Medulla oblongata (tissue), 1 donor: ENCODE measurements around the gene PLA2G4F.

Source experiments
- DNase-seq: peaks from one replicate; pipeline ENCODE4 v3.0.0-alpha.2; 2015; ENCODE audit errors: extremely low spot score

The PLA2G4F gene

DNA sequence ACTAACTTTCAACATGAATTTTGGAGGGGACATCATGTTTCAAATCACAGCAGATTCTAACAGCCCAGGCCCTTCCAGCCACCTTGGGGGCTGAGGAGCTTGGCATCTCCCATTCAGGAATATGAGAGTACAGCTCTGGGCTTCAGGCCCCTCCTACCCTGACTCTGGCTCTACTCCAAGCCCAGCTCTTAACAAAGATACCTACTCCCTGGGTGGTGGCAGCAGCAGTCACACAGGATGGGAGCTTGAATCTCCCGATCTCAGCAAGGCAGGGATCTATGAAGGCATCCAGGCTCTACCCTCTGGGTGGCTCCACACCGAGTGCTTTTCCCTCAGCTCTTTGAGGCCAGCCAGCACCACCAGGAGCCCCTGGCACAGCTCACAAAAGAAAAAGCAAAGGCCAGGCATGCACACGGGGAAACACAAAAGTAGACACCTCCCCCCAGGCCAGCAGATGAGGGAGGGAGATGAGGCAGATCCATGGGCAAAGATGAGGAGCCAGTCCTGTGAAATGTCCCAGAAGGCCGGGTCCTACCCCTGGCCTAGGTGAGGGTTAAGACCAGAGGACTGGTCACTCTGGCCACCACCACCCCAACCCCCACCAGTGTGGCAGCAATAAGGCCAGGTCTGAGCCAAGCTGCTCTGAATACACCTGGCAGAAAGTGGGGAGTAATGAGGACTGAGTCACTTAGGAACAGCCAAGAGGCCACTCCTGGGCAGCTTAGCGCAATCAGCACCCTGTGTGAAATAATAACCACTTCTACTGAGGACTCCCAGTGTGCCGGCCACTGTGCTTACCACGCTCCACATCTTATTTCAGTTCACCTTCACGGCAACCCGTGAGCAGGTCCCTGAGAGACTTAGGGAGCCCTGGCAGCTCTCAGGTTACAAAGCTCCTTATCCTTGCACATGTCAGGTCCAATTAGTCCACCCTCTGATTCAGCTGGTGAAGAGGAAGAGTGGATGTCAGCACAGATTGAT is 24.3 kb downstream of the PLA2G4F start:
- no peak for DNase-seq

DNA sequence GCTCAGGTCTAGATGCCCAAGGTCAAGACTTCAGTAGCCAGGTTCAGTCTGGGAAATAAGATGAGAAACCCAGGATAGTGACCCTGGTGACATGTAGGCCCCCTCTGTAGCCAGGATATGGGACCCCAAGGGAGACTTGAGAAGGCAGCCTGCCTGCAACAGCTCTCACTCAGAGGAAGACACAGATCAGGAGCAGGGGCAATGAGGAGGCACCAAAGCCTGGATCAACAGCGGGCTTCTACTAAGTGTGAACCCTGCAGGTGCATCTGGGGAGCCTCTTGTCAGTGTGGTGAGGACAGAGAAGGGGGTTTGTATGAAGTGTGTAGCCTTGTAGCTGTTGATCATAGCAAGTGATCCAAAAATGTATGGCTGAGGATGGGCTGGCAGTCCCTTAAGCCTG is 25.4 kb downstream of the PLA2G4F start:
- DNase-seq = no peak

DNA sequence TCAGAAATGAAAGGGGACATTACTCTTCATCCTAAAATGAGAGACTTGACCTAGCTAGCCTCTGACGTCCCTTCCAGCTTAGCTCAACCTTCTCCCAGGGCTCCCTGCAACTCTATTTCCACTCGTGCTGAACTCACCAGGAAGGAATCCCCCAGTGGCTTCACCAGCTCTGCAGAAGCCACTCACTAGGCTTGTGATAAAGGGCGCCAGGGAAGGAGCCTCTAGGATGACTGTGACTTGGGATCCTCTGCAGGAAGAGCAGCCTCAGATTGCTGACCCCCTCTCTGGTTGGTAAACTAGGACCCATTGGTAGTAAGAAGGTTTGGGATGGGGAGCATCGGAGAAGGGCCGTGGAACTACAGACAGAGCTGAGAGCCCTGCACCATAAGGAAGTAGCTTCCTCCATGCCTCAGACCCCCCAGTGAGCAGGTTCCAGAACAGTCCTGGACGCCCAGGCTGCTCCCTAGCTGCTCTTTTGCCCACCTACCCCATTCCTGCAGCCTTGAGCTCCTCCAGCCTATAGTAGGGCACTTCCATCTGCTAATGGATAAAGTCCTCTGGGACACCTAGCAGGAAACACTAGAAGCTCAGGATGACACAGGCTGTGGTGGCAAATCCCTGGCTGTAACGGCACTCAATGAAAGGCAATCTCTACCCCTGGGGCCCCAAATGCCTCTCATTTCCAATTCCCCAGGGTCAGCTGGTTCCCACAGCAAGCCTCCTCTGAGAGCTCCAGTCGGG is 26.0 kb downstream of the PLA2G4F start:
- no peak for DNase-seq

DNA sequence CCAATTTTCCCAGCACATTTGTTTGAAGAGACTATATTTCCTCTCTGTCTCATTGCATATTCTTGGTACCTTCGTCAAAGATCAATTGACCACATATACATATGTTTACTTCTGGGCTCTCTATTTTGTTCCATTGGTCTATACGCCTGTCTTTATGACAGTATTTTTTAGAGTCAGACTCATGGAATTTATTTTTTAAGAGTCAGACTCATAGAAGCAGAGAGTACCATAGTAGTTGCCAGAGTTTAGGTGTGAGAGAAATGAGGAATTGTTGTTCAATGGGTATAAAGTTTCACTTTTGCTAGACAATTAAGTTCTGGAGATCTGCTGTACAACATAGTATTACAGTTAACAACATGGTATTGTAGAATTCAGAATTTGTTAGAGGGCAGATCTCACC is 27.1 kb downstream of the PLA2G4F start:
- DNase-seq = no peak

DNA sequence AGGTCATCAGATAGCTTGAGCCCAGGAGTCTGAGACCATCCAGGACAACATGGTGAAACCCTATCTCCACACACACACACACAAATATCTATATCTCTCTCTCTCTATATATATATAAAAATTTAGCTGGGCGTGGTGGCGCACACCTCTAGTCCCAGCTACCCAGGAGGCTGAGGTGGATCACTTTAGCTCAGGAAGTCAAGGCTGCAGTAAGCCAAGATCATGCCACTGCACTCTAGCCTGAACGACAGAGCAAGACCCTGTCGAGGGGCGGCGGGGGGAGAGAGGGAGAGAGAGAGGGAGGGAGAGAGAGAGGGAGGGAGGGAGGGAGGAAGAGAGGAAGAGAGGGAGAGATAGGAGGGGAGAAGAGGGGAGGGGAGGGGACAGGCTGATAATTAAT is 28.0 kb downstream of the PLA2G4F start:
- DNase-seq = no peak

DNA sequence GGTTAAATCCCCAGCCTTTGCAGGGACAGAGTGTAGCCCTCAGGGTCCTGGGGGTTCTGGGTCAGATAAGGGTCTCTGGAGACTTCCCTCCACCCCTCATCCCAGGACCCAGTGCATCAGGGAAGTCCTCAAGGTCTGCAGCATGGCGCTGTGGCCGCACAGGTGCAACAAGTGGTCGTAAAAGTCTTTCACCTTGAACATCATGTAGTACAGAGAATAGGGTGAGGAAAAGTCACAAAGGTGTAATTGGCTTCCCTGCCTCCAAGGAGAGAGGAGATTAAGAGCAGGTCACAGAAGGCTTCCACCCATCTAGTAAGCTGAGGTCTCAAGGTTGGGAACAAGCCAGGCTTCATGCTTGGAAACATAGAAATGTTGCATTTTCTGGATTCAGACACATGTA is 32.9 kb downstream of the PLA2G4F start:
- no peak for DNase-seq

DNA sequence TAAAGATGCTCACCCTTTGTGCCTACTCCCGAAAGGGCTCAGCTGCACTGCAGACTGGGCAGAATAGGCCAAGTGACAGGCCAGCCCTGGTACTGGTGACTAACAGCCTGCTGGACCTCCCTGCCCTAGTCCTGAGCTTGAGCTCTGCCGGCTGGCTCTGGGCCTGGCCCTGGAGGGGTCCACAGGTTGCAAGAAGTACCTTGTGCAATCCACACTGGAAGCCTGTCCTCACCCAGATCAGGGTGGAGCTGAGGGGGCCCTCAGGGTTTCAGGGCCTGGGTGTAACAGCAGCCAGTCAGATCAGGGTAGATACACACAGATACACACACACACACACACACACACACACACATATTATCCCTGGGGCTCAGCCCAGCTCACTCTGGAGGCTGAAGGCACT is 34.8 kb downstream of the PLA2G4F start:
- no peak for DNase-seq

DNA sequence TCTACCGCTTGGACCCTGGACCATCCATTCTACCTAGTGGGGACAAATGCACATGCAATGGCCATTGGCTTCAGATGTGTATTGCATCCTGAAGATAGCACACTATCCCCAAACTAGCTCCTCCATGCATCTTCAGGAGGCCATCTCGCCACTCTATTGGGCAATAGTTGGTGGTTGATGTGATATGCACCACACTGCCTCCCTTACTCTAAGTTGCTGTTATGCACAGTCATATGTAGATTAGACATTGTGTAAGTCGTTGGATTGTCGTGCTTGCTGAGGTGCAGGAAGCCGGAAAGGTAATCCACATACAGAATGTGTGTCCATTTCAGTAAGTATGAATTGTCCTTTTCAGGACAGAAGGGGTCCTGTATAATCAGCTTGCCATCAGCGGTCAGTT is 35.4 kb downstream of the PLA2G4F start:
- no peak for DNase-seq

DNA sequence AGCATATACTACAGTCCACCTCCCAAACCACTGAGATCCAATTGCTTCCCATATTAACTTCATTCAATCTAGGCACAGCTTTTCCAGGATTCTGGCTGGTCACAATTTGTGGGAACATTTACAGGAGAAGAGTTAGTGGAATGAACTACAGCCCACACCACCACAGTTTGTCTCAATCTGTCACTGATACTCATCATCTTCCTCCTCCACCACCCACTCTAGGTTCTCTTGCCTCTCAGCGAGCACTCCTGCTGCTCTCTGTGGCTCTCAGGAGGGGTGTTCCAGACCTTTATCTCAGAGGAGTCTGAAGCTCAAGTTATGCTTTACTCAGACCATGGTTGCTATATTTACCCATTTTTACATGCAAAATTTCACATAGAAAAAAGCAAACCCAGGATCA is 36.2 kb downstream of the PLA2G4F start:
- no peak for DNase-seq

DNA sequence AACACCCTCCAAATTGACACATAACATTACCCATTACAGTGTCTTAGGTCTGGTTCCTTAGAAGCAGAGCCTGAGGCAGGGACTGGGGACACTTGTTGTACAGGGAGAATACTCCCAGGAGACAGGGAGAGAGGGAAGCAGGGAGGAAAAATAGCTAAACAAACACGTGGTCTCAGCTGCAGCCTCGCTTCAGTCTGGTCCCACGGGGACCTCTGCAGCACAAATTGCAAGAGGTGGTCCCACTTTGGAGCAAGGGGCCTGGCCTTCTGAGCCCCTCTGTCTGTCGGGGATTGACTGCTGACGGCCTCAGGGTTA is 37.0 kb downstream of the PLA2G4F start:
- DNase-seq = no peak

DNA sequence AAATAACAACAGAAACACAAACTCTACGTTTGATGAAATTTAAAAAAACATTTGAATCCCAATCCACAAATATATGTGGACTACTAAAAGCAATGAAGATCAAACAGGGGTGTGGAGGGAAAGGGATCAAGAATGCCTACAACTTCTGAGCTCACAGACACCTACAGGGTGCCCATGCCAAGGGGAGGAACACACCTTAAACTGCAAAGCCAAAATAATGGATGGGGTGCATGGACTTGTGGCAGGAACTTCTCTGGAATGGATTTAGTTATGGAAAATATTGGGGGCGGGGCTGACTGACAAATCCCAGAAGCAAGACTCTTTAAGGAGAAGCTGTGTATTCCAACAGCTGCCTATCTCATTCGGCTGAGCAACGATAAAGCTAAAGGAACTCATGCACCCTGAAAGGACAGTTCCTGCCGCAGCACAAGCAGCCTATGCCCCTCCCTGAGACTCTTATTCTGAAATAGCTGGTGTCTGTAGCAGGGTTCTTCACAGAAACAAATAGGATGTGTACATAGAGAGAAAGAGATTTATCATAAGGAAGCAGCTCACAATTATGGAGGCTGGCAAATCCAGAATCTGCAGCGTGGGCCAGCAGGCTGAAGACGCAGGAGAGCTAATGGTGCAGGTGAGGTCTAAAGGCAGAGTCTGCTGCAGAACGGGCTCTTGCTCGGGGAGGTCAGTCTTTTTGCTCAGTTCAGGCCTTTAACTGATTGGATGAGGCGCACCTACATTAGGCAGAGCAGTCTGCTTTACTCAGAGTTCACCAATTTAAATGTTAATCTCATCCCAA is 37.6 kb downstream of the PLA2G4F start:
- no peak for DNase-seq

DNA sequence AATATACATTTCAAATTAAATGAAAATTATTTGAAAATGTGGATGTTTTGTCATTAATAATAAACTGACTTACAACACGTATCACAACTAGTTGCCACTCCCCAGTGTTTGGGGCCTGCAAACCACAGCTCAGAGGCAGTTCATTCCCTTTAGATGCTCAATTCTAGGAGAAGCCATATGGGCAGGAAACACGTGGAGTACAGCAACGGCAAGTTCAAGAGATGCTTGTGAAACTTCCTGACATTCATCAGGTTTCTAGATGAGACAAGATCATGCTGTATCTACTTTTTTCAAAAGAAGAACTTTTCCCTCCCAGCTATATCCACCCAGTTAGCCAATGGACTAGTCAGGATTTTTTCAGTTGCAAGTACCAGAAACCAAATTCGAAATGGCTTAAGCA is 44.5 kb downstream of the PLA2G4F start:
- DNase-seq = peak; percentile 51

DNA sequence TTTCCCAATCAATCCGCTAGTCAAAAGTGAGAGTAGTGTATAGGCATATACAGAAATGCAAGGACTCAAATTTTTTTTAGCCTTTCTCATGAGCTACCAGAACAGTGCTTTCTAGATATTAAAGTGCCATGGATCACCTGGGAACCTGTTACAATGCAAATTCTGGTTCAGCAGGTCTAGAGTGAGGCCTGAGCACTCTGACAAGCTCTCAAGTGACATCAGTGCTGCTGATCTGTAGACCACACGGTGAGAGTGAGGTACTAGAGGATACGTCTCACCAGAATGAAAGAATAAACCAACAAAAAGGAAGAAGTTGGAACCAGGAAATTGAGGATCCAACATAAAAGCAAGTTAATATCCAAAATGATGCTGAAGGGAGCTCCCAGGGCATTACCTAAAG is 46.1 kb downstream of the PLA2G4F start:
- no peak for DNase-seq

DNA sequence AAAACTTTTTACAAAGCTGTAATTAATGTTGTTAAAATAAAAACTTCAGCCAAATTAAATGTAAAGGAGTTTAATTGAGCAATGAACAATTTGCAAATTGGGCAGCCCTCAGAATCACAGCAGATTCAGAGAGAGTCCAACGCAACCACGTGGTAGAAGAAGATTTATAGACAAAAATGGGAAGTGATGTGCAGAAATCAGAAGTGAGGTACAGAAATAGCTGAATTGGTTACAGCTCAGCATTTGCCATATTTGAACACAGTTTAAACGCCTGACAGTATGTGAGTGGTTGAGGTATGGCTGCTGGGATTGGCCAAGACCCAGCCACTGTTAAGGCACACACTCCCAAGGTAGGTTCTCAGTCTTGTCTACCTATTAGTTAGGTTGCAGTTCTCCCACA is 47.6 kb downstream of the PLA2G4F start:
- DNase-seq = no peak

DNA sequence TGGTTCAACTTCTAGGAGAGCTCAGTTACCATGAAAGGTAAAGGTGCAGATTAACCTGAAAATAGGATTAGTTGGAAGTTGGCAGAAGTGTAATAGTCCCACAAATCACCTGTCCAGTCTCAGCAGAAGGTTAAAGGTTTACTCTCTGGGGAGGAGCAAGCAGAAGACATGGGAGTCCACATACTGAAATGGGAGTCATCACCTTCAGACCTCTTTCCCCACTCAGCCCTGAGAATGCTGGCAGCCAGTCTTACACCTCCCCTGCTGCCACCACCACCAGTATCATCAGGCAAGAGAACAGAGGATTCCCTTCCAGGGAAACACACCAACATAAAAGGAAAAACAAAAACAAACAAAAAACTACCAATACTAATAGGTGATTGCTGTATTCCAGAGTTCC is 48.2 kb downstream of the PLA2G4F start:
- no peak for DNase-seq

DNA sequence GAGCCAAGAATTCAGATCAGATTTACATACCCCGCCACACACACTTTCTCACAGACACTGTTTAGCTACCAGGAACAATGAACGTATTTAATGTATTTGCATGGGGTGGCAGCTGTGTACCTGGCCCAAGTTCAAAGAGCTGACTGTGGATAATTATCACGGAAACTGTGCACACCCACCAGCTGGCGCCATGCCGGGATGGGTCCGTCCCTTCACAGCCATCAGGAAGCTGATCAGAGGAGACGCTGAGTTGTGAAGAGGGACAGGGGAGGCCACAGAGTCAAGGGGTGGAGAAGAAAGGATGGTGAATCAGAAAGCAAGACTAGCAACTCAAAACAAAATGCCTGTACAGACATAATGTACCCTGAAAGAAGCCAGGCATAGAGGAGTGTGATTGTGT is 49.0 kb downstream of the PLA2G4F start:
- peak; percentile 24 for DNase-seq

DNA sequence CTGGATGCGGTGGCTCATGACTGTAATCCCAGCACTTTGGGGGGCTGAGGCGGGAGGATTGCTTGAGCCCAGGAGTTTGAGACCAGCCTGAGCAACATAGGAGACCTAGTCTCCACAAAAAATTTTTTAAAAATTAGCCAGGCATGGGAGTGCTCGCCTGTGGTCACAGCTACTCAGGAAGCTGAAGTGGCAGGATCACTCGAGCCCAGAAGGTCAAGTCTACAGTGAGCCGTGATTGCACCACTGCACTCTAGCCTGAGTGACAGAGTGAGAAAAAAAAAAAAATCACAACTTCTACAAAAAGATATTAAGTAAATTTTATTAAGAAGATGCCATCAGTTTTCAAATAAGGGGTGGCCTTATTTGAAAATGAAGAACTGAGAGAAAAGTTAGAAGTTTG is 50.1 kb downstream of the PLA2G4F start:
- DNase-seq = peak; percentile 5

DNA sequence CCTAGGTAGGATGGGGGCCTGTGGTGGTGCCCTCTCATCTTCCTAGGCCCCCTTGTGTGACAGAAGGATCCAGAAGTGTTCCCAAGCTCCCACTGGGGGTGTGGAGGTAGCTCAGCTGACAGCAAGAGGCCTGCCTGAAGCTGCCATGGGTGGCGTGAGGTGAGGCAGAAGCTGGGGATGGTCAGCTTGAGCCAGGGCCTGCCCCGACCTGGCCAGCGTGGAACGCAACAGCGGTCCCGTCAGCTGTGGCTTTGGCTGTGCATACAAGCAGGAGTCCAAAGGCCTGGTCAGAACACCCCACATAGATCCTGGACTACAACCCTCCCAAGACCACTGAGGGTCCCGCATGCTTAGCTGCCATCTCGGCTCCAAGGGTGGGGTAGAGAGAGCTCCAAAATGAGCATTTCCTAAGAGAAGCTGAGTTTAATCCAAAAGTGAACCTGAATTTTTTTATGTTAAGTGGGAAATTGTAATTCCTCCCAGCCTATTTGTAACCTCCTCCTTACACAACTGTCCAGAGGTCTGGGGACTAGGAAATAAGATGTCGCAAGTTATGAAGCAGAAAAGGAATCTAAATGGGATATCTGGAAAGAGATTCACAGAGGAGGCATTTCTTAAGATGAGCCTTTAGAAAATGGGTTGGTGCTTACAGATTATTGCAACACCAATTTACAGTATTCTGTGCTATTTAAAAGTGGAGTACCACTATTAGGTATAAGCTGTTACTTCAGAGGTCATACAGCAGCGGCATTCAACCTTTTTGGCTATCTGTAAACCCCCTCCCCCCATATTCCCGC is 52.1 kb downstream of the PLA2G4F start:
- no peak for DNase-seq

DNA sequence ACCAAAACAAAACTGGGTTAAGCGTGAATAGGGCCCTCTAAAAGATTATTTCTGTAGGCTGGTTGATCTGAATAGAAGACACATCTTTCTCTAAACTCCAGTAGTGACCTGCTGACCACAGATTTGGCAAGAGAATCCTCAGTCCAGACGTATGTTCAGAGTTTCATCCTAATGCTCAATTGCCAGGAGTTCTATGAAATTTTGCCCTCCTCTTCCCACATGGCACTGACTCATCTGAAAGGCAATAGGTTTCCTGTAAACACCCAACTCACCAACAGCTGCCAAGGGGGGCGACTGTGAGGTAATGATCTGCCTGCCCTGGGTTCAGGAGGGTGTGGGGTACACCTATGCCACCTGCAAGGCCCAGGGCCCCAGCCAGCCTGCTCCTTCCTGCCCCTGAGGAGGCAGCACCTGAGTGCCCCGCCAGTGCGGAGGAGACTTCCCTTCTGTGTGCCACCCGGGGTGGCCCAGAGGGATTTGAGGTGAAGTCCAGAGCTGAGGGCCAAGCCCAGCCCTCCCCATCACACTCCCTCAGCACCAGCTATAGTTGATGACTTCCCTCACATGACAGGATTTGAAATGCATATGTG is 53.7 kb downstream of the PLA2G4F start:
- no peak for DNase-seq

DNA sequence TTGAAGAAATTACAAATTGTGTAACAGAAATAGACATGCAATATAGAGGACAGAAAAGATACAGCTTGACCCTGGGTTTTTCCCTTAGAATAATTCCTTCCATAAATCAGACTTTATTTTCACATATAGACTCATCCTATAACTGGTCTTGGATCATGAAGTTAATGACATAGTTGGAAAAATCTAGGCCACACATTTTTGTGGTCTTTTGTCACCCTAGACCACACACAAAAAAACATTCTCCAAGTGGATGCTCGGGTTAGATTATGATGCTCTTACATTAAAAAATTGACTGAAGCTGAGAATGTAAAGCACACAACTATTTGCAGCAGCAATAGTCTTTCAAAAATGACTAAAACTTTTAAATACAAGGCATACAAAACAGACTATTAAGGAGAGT is 54.6 kb downstream of the PLA2G4F start:
- DNase-seq = no peak
